Kidney tubule cell (primary cell): ENCODE data around the gene CS.
A peak's percentile ranks its signal among the peaks of the same experiment; 100 is the strongest.
"Not testable (repeated sequence)": the region's sequence is repeated elsewhere in the genome, so short reads cannot be mapped to it uniquely, and the experiment has no call there.

Source experiments
- DNase-seq: peaks from one replicate; pipeline ENCODE4 v3.0.0-alpha.2; 2018; ENCODE audit warnings: low spot score

The CS gene

DNA sequence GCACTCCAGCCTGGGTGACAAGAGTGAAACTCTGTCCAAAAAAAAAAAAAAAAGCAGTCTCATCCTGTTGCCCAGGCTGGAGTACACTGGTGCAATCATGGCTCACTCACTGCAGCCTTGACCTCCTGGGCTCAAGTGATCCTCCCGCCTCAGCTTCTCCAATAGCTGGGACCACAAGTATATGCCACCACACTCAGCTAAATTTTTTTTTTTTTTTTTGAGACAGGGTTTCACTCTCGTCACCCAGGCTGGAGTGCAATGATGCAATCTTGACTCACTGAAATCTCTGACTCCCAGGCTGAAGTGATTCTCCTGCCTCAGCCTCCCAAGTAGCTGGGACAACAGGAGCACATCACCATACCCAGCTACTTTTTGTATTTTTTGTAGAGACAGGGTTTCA is 20.9 kb upstream of the CS start:
- peak; percentile 25 for DNase-seq

- no peak for DNase-seq
Observed at GRCh38 chr12:56317675-56318074, 17.5 kb upstream of the CS start.

DNA sequence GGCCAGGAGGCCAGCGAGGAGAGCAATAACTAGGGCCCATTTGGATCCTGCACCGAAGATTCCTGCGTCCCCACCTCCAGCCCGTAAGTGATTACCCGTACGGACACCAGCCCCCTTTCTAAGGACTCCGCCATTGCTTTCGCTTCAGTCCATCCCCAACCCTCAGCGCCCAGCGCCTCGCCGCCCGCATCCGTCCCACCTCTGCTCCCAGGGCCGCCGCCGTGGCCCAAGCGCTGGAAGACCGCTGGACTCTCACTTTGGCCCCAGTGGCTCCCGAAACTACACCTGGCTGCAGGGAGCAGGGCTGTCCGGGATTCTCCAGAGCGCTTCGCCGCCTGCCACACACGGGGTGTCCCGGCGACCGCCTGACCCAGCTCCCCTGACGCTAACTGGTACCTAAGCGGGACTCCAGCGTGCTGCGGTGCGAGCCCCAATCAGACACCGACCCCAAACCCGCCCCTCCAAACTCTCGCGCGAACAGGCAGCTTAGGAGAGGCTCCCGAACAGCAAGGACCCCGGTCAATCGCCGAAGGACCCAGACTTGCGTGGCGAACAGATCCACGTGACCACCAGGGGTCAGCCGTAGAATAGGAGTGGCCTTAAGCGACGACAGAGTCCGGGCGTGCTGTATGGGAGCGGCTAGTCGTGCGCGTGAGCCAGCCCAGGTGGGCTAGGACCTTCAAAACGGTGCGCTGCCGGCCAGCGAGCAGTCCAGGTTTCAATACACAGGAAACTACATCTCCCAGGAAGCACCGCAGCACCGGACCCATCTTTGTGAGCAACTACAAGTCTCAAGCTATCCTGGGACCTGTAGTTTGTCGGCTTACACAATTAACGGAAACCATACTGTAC is 15.7 kb upstream of the CS start, which contains the start of gene CNPY2:
Gene CNPY2, minus strand, starts transcription at position 367 of the 852 bp plus-strand sequence. CDS start 771 bp downstream, outside the sequence.
- peak; percentile 100 for DNase-seq

GRCh38 chr12:56315249-56315621 is 15.1 kb upstream of the CS start:
- peak; percentile 31 for DNase-seq

GRCh38 chr12:56311003-56311402 is 10.9 kb upstream of the CS start:
- DNase-seq, result no peak

DNA sequence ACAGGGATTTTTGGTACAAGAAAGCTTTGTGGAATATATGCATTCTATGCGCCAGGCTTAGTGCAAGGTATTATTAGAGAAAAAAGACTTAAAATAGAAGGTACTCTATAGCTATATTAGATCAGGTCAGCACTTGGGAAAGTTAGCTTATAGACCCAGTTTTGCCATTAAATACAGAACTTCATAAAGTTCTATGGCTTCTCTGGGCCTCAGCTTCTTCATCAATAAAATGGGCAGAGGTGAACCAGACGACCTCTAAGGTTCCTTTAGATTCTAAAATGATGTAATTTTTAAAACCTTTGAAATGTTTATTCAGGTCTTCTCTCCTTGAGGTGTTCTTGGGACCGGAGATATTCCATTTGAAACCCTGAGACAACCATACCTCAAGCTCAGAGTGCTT is 8.6 kb upstream of the CS start:
- no peak for DNase-seq

DNA sequence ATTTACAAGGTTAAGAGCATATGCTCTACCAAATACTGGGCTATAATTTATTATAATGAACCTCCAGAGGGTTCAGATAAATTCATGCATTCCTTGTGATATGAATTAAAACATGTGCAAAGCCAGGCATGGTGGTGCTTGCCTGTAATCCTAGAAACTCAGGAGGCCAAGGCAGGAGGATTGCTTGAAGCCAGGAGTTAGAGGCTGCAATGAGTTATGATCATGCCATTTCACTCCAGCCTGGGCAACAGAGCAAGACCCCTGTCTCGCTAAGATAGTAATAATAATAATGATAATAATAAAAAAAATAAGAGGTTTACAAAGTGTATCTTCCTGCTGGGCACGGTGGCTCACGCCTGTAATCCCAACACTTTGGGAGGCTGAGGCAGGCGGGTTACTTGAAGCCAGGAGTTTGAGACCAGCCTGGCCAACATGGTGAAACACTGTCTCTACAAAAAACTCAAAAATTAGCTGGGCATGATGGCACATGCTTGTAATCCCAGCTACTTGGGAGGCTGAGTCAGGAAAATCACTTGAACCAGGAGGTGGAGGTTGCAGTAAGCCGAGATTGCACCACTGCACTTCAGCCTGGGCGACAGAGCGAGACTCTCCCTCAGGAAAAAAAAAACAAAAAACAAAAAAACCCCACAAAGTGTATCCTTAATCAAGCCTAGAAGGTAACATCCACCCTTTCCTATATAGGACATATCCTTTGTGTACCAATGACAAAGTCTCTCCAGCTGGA is 7.3 kb upstream of the CS start:
- no peak for DNase-seq

GRCh38 chr12:56304872-56305590 is 4.9 kb upstream of the CS start:
- DNase-seq, result no peak

DNA sequence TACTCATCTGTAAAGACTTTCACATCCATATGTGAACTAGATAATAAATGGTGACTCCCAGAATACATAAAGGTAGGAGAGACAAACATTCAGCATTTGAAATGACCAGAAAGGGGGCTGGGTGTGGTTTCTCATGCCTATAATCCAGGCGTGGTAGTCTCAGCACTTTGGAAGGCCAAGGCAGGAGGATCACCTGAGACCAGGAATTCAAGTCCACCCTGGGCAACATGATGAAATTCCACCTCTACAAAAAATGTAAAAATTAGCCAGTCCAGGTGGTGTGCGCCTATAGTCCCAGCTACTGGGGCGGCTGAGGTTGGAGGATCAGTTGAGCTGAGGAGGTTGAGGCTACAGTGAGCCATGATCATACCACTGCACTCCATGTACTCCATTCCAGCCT is 4.1 kb upstream of the CS start:
- no peak for DNase-seq

GRCh38 chr12:56300644-56301464 is 724 bp upstream of the CS start:
- no peak for DNase-seq

DNA sequence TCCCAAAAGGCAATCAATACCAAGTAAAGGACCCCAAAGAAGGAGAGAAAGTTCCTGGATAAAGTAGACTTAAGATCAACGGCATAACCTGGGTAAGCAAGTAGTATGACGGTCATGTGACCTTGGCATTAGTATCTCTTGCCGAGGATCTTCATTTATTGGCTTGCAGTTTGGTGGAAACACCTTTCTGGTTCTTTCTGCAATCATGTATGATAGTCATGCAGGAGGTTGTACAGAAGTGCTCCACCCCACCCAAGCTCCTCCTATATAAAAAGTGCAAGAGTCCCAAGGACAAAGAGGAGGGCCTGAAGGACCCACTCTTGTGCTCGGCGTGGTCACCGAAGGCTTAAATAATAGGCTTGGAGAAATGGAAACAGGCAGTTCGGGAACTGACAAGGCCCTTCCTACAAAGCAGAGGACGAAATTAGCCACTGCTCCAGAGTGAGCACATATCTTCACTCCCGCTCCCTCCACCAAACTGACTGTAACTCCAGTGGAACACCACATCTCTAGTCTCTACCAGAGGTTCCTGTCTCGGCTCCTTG is 750 bp downstream of the CS start:
- peak; percentile 51 for DNase-seq

DNA sequence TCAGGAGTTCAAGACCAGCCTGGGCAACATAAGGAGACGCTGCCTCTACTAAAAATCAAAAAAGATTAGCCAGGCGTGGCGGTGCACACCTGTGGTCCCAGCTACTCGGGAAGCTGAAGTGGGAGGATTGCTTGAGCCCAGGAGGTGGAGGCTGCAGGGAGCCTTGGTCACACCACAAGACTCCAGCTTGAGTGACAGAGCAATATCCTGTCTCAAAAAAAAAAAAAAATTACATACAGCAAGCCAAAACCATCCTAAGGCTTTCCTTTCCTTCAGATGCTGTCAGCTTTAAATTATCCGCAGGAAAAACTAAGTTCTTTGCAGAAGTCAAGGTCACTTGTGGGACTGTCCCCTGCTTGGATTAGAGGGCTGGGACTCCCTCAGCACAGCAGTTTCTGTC is 1.3 kb downstream of the CS start:
- no peak for DNase-seq

DNA sequence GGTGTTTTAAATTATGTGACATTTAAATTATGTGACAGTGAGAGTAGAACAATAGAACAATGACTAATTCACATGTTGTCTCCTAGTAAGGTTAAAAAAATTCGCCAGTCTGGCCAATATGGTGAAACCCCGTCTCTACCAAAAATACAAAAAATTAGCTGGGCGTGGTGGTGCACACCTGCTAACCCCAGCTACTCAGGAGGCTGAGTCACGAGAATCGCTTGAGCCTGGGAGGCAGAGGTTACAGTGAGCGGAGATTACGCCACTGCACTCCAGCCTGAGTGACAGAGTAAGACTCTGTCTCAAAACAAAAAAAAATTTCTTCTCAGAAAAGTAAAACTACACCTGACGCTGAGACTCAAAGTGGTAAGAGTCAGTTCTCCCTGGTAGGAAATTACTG is 2.7 kb downstream of the CS start:
- DNase-seq, result peak; percentile 3

- DNase-seq, result no peak
Observed at GRCh38 chr12:56296295-56296694, 3.8 kb downstream of the CS start.

GRCh38 chr12:56293795-56294194 is 6.3 kb downstream of the CS start:
- DNase-seq, result no peak

- DNase-seq, result no peak
Observed at GRCh38 chr12:56288705-56289387, 11.3 kb downstream of the CS start.

DNA sequence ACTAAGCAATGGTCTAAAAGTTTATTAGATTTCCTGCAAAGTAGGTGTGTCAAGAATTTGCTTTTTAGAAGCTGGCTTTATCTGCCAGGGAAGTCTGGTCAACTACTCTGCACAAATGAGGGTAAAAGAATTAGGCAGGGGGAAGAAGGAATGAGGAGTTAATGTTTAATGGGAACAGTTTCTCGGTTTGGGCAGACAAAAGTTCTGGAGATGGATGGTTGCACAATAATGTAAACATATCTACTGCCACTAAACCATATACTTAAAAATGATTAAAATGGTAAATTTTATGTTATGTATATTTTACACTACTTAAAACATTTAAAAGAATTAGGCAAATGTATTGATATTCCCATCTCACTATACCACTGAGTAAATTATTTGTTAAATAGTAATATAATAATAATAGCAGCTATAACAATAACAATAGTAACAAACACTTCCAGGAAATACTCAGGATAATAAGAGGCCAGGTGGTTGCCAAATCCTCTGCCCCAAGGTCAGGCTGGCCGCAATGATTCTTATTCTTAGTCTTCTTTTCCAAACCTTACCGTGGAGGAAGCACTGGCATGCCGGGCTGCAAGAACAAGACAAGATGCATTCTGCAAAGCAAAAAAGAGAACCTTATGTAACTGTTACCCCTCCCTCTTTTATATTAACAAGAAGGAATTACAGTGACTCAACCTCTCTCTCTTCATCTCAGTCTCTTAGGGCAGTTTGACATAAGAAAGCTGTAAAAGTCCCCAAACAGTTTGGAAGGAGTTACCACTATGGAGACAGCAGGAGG is 13.9 kb downstream of the CS start:
- DNase-seq, result no peak

DNA sequence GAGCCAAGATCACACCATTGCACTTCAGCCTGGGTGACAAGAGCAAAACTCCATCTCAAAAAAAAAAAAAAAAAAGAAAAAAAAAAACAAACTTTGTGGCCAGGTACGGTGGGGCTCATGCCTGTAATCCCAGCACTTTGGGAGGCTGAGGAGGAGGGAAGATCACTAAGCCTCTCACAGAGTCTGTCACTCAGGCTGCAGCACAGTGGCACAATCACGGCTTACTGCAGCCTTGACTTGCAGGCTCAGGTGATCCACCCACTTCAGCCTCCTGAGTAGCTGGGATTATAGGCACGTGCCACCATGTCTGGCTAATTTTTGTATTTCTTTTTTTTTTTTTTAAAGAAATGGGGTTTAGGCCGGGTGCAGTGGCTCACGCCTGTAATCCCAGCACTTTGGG is 15.9 kb downstream of the CS start:
- not testable (repeated sequence) for DNase-seq

DNA sequence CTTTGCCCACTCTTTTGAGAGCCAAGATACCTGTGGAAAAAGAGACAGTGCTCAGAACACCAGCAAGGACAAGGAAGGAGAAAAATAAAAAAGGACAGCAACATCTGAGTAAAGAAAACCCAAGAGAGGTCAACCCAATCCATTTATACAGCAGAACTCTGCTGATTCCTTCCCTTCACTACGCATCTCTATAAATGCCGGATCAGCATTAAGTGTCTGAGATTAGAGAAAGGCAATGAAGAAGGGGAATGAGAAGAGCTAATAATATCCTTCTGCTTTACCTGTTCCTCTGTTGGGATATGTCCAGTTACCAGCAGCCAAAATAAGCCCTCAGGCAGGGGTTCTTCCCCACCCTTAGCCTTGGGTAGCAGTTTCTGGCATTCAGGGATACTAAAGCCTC is 17.6 kb downstream of the CS start:
- no peak for DNase-seq

GRCh38 chr12:56282030-56282429 is 18.1 kb downstream of the CS start:
- no peak for DNase-seq
